Femur (tissue), 1 donor: Measurements from ENCODE around the gene RASSF7.
"Not testable (repeated sequence)": the region's sequence is repeated elsewhere in the genome, so short reads cannot be mapped to it uniquely, and the experiment has no call there.

ENCODE experiments used
- DNase-seq: peaks from one replicate; pipeline ENCODE4 v3.0.0-alpha.2; 2017

The RASSF7 gene

GRCh38 chr11:560305-561147 is at the start of gene RASSF7, which contains the start of gene LMNTD2:
TSS of gene RASSF7 (plus strand) at chr11:560970. CDS start at chr11:561769, 799 bp downstream.
TSS of gene LMNTD2 (minus strand) at chr11:560738. CDS start at chr11:560716, 22 bp downstream.
- peak; percentile 93 for DNase-seq

- DNase-seq: no peak
Observed at GRCh38 chr11:512761-513595, 47.8 kb upstream of the RASSF7 start.

- DNase-seq: no peak
Observed at GRCh38 chr11:514606-515005, 46.2 kb upstream of the RASSF7 start.

- DNase-seq: no peak
Observed at GRCh38 chr11:515131-515530, 45.6 kb upstream of the RASSF7 start.

GRCh38 chr11:516400-516799 is 44.4 kb upstream of the RASSF7 start:
- no peak for DNase-seq

GRCh38 chr11:516918-517685 is 43.7 kb upstream of the RASSF7 start:
- not testable (repeated sequence) for DNase-seq

- peak; percentile 93 for DNase-seq
Observed at GRCh38 chr11:518463-519202, 42.1 kb upstream of the RASSF7 start.

- DNase-seq: no peak
Observed at GRCh38 chr11:520428-521176, 40.2 kb upstream of the RASSF7 start.

- no peak for DNase-seq
Observed at GRCh38 chr11:521177-521688, 39.5 kb upstream of the RASSF7 start.

- no peak for DNase-seq
Observed at GRCh38 chr11:526192-526591, 34.6 kb upstream of the RASSF7 start.

- no peak for DNase-seq
Observed at GRCh38 chr11:528166-528814, 32.5 kb upstream of the RASSF7 start.

- DNase-seq: peak; percentile 54
Observed at GRCh38 chr11:528815-529727, 31.7 kb upstream of the RASSF7 start.

GRCh38 chr11:529728-530411 is 30.9 kb upstream of the RASSF7 start:
- no peak for DNase-seq

- peak; percentile 31 for DNase-seq
Observed at GRCh38 chr11:530960-531831, 29.6 kb upstream of the RASSF7 start.

GRCh38 chr11:531919-532526 is 28.7 kb upstream of the RASSF7 start:
- no peak for DNase-seq

GRCh38 chr11:532527-532985 is 28.2 kb upstream of the RASSF7 start:
- peak; percentile 22 for DNase-seq

- peak; percentile 22 for DNase-seq
Observed at GRCh38 chr11:532986-533585, 27.7 kb upstream of the RASSF7 start.
